ENCODE data around the gene TMEM217.

TMEM217 gene

GRCh38 chr6:37243131-37243815 is 14.7 kb downstream of the TMEM217 start:
- DNase-seq = no peak

GRCh38 chr6:37242429-37243052 is 15.4 kb downstream of the TMEM217 start:
- DNase-seq = no peak

DNA sequence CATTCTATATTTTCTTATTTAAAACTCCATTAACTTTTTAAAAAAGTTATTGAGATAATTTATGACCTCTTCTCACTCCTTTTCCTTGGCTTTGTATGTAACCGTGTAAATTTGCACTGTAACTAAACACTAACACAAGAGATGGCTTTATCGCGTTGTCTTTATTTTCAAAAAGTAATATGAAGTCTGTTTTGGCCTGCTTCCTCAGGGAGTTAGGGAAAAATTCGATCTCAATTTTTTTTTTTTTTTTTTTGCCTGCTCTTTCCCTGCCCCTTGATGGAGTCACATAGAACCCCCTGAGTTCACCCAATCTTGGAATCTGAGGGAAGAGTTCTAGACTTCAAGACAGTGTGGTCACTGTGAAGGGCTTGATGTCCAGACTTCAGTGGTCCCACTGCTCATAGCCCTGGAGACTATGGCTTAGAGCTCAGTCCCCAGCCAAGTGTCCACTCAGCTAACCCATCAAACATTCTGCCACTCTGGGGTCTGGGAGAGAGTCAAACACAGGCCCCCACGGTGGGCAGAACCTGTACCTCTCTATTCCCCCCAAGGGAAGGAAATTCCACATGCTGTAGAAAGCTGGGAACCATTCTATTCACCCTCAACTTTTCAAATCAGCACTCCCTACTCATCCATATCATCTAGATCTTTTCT is 16.0 kb downstream of the TMEM217 start:
- DNase-seq = no peak

- DNase-seq = no peak
These were observed 16.8 kb downstream of the TMEM217 start for GRCh38 chr6:37241131-37241530.

DNA sequence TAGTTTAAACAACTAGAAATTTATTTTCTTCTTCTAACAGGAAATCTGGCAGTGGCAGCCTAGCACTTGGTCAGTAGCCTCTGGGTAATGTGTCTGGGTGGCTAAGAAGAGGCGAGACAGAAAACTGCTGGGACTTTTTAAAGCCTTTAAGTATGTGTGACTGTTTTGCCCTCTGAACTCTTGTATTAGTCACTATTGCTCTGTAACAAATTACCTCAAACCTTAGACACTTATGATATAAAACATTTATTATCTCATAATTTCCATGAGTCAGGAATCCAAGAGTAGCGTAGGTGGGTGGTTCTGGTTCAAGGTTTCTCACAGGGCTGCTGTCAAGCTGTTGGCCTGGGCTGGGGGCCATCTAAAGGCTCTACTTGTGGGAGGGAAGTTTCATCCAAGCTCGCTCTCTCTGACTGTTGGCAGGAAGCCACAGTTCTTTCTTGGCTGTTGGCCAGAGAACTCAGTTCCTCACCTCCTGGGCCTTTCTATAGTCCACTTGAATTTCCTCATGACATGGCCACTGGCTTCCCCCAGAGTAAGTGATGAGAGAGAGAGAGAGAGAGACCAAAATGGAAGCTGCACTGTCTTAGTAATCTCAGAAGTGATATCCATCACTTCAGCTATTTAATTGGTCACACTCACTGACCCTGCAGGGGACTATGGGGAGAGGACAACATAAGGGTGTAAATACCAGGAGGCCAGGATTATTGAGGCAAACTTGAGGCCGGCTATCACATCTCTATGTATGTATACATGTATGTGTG is 17.8 kb downstream of the TMEM217 start:
- peak; percentile 66 to 74 for DNase-seq

- DNase-seq = no peak
These were observed 18.4 kb downstream of the TMEM217 start for GRCh38 chr6:37239526-37239925.

GRCh38 chr6:37238381-37238780 is 19.6 kb downstream of the TMEM217 start:
- DNase-seq = no peak

- no peak for DNase-seq
These were observed 20.2 kb downstream of the TMEM217 start for GRCh38 chr6:37237789-37238188.

DNA sequence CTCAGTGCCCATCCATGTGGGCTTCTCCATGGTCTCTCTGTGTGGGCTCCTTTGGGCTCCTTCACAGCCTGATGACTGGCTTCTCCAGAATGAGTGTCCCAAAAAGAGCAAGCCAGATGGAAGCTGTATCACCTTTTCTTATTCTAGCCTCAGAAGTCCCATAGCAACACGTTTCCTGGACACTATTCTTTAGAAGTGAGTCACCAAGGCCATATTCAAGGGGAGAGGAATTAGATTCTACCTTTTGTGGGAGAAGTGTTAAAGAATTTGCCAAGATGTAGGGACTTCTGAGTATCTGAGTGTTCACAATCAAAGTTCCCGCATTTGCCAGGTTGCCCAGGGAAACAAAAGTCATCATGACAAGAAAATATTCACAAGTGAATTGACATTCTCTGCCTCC is 21.0 kb downstream of the TMEM217 start:
- DNase-seq = no peak

GRCh38 chr6:37233541-37233940 is 24.4 kb downstream of the TMEM217 start:
- DNase-seq = no peak

GRCh38 chr6:37232430-37233017 is 25.4 kb downstream of the TMEM217 start:
- no peak for DNase-seq

DNA sequence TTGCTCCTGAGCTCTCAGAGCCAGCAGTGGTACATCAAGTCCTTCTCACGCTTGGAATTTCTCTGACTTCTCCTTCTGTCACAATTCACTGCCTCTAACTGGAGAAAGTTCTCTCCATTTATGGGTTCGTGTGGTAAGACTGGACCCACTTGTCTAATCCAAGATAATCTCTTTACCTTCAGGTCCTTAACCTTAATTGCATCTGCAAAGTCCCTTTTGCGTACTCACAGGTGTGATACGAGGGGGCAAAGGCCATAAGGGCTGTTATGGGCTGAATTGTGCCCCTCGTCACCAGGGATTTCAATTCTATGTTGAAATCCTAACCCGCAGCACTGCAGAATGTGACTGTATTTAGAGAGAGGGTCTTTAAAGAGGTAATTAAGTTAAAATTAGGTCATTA is 27.8 kb downstream of the TMEM217 start:
- DNase-seq = no peak

DNA sequence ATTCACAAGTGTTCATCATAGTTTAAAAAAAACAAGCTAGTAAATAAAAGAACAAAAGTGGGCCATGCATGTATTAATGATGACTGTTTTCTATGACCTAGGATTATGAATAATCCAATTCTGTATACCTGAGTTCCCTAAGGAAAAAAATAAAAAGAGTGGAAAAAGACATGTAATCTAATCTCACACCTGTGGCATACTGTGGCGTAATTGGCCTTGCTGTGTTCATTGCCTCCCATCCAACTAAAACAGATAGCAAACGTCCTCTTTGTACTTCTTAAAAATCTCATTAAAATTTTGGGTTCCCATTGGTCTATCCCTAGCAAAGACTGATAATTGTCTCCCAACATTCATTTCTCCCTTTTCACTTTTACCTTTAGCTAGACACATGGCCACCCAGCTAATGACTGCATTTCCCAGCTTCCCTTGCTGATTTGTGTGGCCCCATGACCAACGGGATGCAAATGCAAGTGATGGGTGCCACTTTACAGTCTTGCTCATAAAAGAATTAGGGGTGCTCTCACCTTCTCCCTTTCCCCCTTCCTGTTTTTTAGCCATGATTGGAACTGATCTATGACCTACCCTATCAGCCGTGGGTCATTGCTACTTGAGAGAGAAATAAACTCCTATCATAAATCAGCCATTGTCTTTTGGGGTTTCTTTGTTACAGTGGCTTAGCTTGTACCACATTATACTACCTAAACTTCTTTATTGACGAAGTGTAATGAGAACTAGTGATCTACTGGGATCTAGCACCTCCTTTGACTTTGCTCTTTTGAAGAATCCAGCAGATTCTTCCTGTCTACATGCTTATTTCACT is 32.4 kb downstream of the TMEM217 start:
- DNase-seq = no peak

DNA sequence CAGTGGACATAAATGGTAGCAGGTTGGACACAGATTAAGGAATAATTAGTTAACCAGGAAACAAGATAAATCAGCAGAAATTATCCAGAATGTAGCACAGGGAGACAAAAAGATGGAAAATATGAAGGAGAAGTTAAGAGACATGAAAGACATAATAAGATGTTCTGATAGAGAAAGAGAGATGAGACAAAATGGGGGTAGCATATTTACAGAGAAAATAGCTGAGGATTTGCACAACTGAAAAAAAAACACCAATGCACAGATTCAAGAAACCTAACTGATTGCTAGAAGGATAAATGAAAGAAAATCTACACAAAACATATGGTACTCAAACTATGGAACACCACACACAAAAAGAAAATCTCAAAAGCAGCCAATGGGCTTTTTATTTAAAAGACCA is 35.0 kb downstream of the TMEM217 start:
- DNase-seq = no peak

DNA sequence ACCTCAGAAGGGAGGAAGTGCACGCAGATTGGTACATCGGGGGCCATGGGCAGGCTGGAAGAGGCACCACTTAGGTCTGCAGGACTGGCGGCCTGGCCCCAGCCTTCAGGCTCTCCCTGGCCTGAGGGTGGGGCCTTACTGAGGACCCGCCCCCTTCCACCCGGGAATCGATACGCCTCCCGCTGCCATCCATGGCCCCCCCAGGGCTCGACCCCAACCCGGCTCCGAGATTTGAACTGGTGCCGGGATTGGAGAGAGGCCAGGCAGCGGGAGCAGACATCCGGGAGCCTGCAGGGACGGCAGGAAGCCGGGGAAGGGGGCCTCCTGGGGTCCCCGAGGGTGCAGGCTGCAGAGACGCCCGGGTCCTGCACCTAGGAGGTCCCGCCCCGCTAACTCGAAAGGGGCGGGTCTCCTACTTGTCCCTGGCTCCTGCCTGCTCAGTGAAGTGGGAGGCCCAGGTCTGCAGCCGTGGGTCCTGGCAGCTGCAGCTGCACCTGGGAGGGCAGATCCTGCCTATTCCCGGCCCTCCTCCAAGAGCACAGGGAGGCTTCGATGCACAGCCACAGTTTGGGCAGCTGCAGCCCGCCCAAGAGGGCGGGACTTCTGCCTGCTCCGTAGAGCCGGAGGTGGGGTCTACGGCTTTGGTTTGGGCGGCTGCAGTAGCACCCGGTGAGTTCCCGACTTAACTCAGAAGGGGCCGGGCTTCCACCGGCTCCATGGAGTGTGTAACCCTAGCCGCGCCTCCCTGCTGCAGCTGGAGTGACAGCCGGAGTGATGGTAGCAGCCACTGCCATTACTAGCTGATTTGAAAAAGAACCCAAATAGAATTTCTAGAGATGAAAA is 35.6 kb downstream of the TMEM217 start:
- DNase-seq = peak; percentile 62 to 64

GRCh38 chr6:37221585-37222124 is 36.3 kb downstream of the TMEM217 start:
- no peak for DNase-seq

DNA sequence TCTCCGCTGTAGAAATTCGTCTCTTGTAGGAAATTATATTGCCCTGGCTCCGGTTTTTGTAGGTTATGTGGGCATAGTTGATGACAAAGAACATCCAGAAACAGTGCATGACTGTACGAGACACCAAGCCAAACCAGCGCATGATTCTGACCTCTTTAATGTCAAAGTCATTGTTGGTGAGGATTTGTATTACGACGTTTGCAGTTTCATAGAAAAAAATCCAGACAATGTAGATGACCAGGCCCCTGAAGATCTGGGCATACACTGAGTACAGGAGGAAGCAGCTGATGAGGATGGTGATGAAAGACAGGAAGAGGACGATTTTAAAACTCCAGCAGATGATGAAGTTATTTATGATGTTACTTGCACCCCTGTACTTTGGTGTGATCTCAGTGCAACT is 39.4 kb downstream of the TMEM217 start:
- no peak for DNase-seq

DNA sequence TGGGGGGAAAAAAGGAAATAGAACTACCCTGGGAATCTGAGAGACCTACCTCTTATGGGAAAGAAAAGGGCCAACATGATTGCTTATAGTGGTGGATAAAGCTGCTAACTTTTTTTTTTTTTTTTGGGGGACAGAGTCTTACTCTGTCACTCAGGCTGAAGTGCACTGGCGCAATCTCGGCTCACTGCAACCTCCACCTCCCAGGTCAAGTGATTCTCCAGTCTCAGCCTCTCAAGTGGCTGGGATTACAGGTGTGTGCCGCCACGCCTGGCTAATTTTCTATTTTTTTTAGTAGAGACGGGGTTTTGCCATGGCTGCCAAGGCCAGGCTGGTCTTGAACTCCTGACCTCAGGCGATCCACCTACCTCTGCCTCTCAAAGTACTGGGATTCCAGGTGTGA is 39.9 kb downstream of the TMEM217 start:
- DNase-seq = no peak

GRCh38 chr6:37212268-37212667 is 45.7 kb downstream of the TMEM217 start:
- DNase-seq = no peak

GRCh38 chr6:37210313-37210968 is 47.5 kb downstream of the TMEM217 start:
- peak; percentile 82 to 87 for DNase-seq

All from stimulated activated CD4-positive, alpha-beta T cell treated with anti-CD3 and anti-CD28 coated beads, Interleukin-2, amount 100 ng/mL, for 48 hours (primary cell).